H1 (cell line): ENCODE data around the gene PDE1A. TPM values are rescaled to one million over a fixed set of nuclear protein-coding genes. Genes with fewer than 3 reads are reported as not detected.

Experiments used
- CHD7 ChIP-seq: fragments of 300-600 bp; sonication (generic); IDR thresholded peaks from 2 replicates; pipeline ENCODE4 v1.7.1; 2012; ENCODE audit warnings: low read length, moderate library complexity, mild to moderate bottlenecking, inconsistent platforms; ENCODE audit not compliant: insufficient replicate concordance
- FOSL1 ChIP-seq: IDR thresholded peaks from 2 replicates; pipeline ENCODE4 v1.6.1; 2011; ENCODE audit warnings: mild to moderate bottlenecking, low read depth, low read length, moderate library complexity; ENCODE audit not compliant: insufficient read depth
- NRF1 ChIP-seq: IDR thresholded peaks from 2 replicates; pipeline ENCODE4 v1.6.1; 2011; ENCODE audit warnings: mild to moderate bottlenecking, low read depth, low read length, improper control_type of control experiment
- SIRT6 ChIP-seq: IDR thresholded peaks from one replicate; pipeline ENCODE4 v1.7.1; 2012; ENCODE audit warnings: low read length, inconsistent platforms
- polyA plus RNA-seq, 7 experiments: library from polyadenylated mRNA; depleted of rRNA in 3 of 7; stranded (reverse) in 5 of 7; unstranded in 2 of 7; fragments of >200 nt in 5 of 7; fragments of 200-250 nt in 2 of 7; gene quantifications; 1 replicate in 5 of 7; 2 replicates in 1 of 7; 4 replicates in 1 of 7; pipeline versions ENCODE4 v1.2.1 to v1.2.3, GENCODE V29; 2011 to 2013; ENCODE audit warnings: missing spikeins in 2 of 7, mixed read lengths in 2 of 7
- total RNA-seq: library from RNA; stranded (reverse); fragmentation: NEBNext Ultra II Directional; extraction: Animal tissue kit (Norgen Biotek cat#: 25700); gene quantifications from 2 replicates; pipeline ENCODE4 v1.2.1, GENCODE V29; 2021

PDE1A gene
- total and polyA plus RNA-seq, 2 of the 8 experiments (the other 6 are each of a cell fraction or from before 2014, with no cell fraction given) = 0.34 TPM; not detected in 1

GRCh38 chr2:182167882-182168281 lies 259.0 kb downstream of the PDE1A start (continued):
- TF ChIP-seq CHD7 (no peak), SIRT6 (no peak), NRF1 (no peak), FOSL1 (no peak)
